Calu3 (cell line): ENCODE data around the gene TGFBI. TPM values are rescaled to one million over a fixed set of nuclear protein-coding genes. Genes with fewer than 3 reads are reported as not detected.
A peak's percentile ranks its signal among the peaks of the same experiment; 100 is the strongest.

Experiments
- BruUV-seq: library from RNA; stranded (reverse); fragments of 400-500 nt; replicated peaks from 2 replicates; lab custom pipeline; 2021; lab: Mats Ljungman, UMichigan
- CTCF ChIA-PET: fragments of 300-600 bp; sonication (Branson Sonifier 250); formaldehyde crosslinking; loops from one replicate; lab custom pipeline; 2022; ENCODE audit warnings: antibody characterized with exemption; lab: Charles Lee
- DNase-seq: peaks from one replicate; pipeline ENCODE4 v3.0.0; 2022
- H3K27ac Mint-ChIP-seq: one replicate; pipeline ENCODE4 v1.8.0; 2022; ENCODE audit warnings: mixed read lengths; ENCODE audit not compliant: unreplicated experiment
- H3K27me3 Mint-ChIP-seq: one replicate; pipeline ENCODE4 v1.8.0; 2022; ENCODE audit warnings: mixed read lengths; ENCODE audit not compliant: unreplicated experiment
- H3K36me3 Mint-ChIP-seq: one replicate; pipeline ENCODE4 v1.8.0; 2022; ENCODE audit warnings: mild to moderate bottlenecking, moderate library complexity, mixed read lengths; ENCODE audit not compliant: insufficient read depth, unreplicated experiment
- H3K4me1 Mint-ChIP-seq: one replicate; pipeline ENCODE4 v1.8.0; 2022; ENCODE audit warnings: mild to moderate bottlenecking, low read depth, mixed read lengths; ENCODE audit not compliant: unreplicated experiment
- H3K4me3 Mint-ChIP-seq: one replicate; pipeline ENCODE4 v1.8.0; 2022; ENCODE audit warnings: mild to moderate bottlenecking, low read depth, moderate library complexity, mixed read lengths; ENCODE audit not compliant: unreplicated experiment
- H3K9me3 Mint-ChIP-seq: one replicate; pipeline ENCODE4 v1.8.0; 2022; ENCODE audit warnings: low read depth, mixed read lengths; ENCODE audit not compliant: unreplicated experiment
- intact Hi-C: fragments of 100-400 bp; cut with micrococcal nuclease; formaldehyde crosslinking; loops from one replicate; pipeline ENCODE4 v1.10.0; 2022; ENCODE audit not compliant: unreplicated experiment
- total RNA-seq: library from RNA; stranded (reverse); gene quantifications from 2 replicates; pipeline ENCODE4 v1.2.3, GENCODE V29; 2022
- TF ChIP-seq, protein P1 (sequence below): fragments of 200-600 bp; IDR thresholded peaks from one replicate; pipeline ENCODE4 v1.8.0; 2022; ENCODE audit warnings: antibody characterized with exemption; ENCODE audit not compliant: unreplicated experiment

Gene TGFBI
- total RNA-seq, 1 experiment from 2014 or later: 95.2 TPM

DNA sequence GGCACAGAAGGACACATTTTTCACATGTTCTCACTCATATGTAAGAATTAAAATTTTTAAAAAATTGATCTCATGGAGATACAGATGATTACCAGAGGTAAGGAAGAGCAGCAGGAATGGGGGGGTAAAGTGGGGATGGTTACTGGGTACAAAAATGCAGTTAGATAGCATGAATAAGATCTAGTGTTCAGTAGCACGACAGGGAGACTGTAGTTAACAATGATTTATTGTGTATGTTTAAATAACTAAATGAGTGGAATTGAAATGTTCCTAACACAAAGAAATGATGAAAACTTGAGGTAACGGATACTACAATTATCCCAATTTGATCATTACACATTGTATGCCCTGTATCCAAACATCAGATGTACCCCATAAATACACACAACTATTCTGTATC lies 15.2 kb upstream of the TGFBI start:
- BruUV-seq: no TSS peak
- Mint-ChIP-seq H3K4me1 (peaks cover 72% of the 10 kb centered on the region), H3K27me3 (no peaks in the 10 kb centered on the region), H3K4me3 (no peak overlapping the region), H3K36me3 (peaks cover 9% of the 10 kb centered on the region), H3K9me3 (no peaks in the 10 kb centered on the region), H3K27ac (peak overlapping the region; percentile 82)
- TF ChIP-seq, protein P1, sequence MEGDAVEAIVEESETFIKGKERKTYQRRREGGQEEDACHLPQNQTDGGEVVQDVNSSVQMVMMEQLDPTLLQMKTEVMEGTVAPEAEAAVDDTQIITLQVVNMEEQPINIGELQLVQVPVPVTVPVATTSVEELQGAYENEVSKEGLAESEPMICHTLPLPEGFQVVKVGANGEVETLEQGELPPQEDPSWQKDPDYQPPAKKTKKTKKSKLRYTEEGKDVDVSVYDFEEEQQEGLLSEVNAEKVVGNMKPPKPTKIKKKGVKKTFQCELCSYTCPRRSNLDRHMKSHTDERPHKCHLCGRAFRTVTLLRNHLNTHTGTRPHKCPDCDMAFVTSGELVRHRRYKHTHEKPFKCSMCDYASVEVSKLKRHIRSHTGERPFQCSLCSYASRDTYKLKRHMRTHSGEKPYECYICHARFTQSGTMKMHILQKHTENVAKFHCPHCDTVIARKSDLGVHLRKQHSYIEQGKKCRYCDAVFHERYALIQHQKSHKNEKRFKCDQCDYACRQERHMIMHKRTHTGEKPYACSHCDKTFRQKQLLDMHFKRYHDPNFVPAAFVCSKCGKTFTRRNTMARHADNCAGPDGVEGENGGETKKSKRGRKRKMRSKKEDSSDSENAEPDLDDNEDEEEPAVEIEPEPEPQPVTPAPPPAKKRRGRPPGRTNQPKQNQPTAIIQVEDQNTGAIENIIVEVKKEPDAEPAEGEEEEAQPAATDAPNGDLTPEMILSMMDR: no peak
- intact Hi-C loops: loop anchor here (5.0 kb wide), 1 partner anchor 124 kb away; no protein-coding TSS in a partner anchor
- DNase-seq: no peak
- CTCF ChIA-PET: no interaction called here

DNA sequence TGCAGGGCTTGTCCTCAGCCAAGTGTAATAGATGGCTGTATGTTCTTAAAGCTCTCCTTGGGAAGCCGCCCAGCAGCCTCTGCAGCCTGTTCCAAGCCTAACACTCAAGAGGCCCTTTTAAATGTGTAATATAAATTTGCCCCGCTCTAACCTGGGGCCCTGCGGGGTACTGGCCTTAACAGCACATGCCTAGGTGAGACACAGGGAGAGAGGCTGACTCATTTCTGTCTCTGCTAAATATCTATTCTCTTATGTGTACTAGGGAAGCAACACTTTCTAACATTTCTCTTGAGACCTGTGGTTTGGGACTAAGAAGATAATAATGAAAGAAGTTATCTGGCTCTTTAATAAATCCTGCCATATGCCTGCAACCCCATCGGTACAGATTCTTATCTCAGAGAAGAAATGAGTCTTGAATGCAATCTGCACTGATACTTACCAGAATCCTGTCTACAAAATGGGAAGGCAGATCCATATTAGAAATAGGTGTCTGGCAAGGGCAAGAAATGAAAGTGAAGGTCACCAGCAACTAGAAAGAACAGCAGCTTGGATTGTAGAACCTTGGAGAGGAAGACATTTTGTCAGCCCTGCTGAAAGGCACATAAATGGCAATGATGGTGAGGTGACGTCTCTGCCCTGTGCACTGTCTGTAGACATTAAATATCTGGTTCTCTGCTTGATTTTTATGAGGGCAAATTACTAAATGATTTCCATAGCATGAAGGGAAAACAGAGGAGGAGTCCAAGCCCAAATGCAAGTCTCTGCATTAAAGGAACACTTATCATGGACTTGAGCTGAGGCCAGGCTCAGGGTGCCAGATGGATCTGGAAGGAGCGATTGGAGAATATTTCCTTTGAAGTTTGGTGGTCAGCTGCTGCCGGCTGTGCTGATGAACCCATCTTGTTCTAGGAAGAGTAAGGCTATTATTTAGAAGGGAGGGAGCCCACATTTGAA lies 14.5 kb upstream of the TGFBI start:
- Mint-ChIP-seq H3K4me1 (peaks cover 77% of the 10 kb centered on the region), H3K4me3 (no peak overlapping the region), H3K27ac (peak overlapping the region; percentile 82), H3K27me3 (no peaks in the 10 kb centered on the region), H3K36me3 (peaks cover 9% of the 10 kb centered on the region), H3K9me3 (peaks cover 3% of the 10 kb centered on the region)
- BruUV-seq: no TSS peak
- DNase-seq: no peak
- intact Hi-C loops: loop anchor here (5.0 kb wide), 2 partner anchors 67 to 123 kb away; no protein-coding TSS in a partner anchor
- CTCF ChIA-PET: no interaction called here
- TF ChIP-seq, protein P1: no peak

DNA sequence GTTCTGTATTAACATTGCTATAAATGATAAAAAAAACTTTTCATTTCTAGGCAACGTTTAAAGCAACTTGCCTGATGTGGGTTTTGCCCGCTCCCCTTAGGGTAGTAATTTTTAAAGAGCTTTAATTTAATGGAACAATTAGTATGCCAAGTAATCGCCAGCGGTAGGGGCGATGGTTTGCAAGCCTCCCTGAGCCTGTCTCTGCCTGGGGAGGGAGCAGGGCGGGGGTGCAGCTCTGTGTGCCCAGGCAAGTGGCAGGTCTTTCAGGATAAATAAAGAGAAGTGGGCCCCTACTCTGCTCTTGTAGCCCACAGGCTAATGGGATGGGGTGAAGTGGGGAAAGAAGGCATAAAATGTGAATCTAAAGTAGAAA lies 13.8 kb upstream of the TGFBI start:
- peak overlapping the region; percentile 19 for H3K27ac Mint-ChIP-seq
- BruUV-seq: no TSS peak
- CTCF ChIA-PET: no interaction called here
- no peak overlapping the region for H3K4me3 Mint-ChIP-seq
- no peaks in the 10 kb centered on the region for H3K27me3 Mint-ChIP-seq
- DNase-seq: no peak
- peaks cover 3% of the 10 kb centered on the region for H3K9me3 Mint-ChIP-seq
- intact Hi-C loops: loop anchor here (5.0 kb wide), 1 partner anchor 68 kb away; no protein-coding TSS in a partner anchor
- peaks cover 84% of the 10 kb centered on the region for H3K4me1 Mint-ChIP-seq
- TF ChIP-seq, protein P1: no peak
- H3K36me3 Mint-ChIP-seq: peaks cover 9% of the 10 kb centered on the region

DNA sequence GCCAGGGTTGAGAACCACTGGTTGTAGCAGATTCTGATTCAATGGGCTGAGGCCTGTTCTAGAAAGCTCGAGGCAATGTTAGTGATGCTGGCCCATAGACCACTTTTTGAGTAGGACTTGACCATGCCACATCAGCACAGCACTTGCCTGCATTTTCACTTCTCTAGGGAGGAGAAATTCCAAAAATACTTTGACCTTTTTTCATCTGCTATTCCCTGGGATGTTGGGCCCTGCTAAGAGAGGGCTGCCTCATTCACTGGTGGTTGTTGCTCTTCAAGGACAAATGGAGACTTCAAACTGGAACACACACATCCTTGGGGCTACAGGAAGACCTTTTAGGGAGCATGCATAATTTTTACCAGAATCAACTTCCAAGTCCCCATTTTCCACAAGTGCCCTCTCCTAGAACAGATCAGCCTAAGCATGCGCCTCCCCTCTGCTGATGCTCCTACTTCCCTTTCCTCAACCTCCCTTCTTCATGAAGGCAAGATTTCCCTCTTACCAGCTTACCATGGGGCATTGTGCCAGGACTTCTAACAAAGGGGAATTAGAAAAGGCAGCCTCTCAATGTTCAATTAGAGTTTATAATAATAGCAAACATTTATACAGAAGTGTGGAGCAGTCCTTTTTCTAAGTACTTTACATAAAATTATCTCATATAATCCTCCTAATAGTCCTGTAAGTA lies 12.7 kb upstream of the TGFBI start:
- Mint-ChIP-seq H3K27ac (peak overlapping the region; percentile 56), H3K36me3 (peaks cover 18% of the 10 kb centered on the region), H3K4me3 (no peak overlapping the region), H3K27me3 (no peaks in the 10 kb centered on the region), H3K9me3 (peaks cover 3% of the 10 kb centered on the region), H3K4me1 (peaks cover 88% of the 10 kb centered on the region)
- intact Hi-C loops: loop anchor here (2.0 to 5.0 kb wide), 2 partner anchors 25 to 69 kb away; no protein-coding TSS in a partner anchor
- no peak for DNase-seq
- CTCF ChIA-PET: no interaction called here
- TF ChIP-seq, protein P1: no peak
- BruUV-seq: no TSS peak
